Stimulated activated CD8-positive, alpha-beta memory T cell treated with anti-CD3 and anti-CD28 coated beads, Interleukin-15, amount 100 ng/mL, for 48 hours (primary cell): ENCODE results near the gene SART3.
A peak's percentile ranks its signal among the peaks of the same experiment; 100 is the strongest.
"Not testable (repeated sequence)": the region's sequence is repeated elsewhere in the genome, so short reads cannot be mapped to it uniquely, and the experiment has no call there.

Experiments
- DNase-seq, 2 donors: peaks; one replicate each; pipeline ENCODE4 v3.0.0-alpha.2; 2020; ENCODE audit warnings: low read depth in 2 of 2

The SART3 gene

DNA sequence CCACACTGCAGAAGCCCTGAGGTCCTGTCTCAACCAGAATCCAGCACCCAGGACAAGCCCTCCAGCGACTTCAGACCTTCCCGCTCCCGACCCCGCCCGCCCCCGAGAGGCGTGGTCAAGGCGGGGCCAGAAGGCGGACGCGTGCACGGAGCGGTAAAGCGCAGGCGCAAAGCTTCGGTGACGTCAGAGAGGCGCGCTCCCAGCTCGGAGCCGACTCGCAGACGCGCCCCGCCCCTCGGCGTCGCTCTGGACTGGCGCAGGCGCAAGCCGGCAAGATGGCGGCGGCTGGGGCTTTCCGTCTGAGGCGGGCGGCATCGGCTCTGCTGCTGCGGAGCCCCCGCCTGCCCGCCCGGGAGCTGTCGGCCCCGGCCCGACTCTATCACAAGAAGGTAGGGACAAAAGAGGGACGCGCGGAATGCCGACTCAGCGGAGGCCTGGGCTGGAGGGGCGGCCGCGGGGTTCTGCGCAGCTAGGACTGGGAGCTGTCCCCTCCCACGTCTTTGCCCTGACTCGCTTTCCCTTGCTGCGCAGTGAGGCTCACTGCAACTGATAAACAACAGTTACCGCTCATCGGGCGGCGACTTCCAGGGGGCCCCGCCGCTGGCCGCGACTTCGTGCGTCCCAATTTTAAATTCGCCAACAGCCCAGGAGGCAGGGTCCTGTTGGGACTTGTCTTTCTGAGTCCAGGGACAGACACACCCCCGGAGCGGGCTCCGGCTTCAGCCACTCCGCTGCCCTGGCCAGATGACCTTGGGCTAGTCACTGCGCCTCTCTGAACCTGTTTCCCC is 1.6 kb upstream of the SART3 start, which contains the start of gene ISCU:
Gene ISCU (plus strand): TSS at position 249 of the 788 bp plus-strand sequence. CDS start 27 bp downstream, at position 276.
- peak; percentile 98 to 99 for DNase-seq

DNA sequence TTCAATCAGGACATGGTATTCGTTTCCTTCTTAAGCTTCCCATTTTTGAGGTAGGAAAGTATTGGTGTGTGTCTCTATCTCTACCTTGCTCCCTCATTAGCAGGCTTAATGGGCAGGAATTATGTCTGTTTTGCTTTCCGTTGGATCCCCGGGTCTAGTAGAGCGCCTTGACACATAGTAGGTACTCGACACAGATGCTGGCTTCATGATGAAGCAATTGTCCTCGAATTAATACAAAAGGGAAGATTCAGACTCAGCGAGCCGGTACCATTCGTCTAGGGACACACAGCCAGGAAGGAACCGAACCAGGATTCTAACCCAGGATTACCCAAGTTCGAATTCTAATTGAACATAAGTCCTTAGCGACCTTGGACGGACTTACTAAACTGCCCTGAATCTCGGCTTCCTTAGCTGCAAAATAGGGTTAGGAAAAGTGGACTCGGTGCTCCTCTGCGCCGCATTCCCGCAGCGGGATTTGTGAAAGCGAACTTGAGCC is 927 bp upstream of the SART3 start:
- DNase-seq: no peak

DNA sequence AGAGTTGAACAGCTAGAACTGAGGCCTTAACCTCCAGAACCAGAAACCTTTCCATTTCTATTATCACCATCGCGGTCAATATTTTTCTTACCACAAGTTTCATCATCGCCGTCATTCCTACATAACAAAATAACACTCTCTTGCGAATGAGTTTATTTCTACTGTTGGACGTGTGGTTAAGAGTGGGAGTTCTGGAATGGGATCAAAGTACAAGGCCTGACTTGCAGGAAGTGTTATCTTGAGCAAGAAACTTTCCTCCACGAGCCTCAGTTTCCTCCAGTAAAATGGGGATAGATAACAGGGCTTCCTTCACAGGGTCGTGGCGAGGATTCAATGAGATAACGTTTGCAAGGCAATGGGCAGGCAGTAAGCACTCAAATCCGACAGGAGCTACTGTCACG is 652 bp downstream of the SART3 start:
- no peak for DNase-seq

DNA sequence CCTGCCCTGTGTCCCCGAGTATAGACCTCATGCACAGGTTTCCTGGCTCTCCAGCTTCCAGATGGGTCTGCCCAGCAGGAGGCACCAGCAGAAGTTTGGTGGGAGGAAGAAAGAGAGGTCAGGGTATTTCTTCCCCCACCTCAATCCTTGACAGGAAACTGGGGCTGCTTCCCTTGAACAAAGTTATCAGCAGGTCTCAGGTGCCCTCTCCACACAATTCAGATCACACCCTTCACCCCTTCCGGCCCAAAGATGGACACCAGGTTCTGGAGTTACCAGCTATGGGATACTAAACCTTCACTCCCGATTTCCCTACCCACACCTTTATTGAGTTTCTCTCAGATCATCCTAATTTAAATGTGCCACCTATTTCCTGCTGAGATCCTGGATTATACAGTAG is 1.2 kb downstream of the SART3 start:
- DNase-seq: no peak

DNA sequence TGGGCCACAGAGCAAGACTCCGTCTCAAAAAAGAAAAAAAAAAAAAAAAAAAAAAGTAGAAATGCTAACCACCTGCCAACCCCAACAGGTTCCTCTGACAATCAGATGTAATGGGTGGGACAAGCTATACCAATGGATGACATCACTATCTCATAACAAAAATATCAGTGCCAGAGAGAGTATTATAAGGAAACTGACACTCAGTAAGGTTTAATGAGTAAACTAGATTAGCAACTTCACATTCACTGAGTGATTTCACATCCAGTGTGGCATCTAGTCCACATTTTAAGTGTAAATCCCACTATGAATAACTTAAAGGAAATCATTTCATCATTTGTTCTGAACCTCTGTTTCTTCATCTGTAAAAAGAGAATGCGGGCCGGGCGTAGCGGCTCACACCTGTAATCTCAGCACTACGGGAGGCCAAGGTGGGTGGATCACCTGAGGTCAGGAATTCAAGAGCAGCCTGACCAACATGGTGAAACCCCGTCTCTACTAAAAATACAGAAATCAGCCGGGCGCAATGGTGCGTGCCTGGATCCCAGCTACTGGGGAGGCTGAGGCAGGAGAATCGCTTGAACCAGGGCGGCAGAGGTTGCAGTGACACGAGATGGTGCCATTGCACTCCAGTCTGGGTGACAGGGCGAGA is 1.8 kb downstream of the SART3 start:
- DNase-seq: no peak

DNA sequence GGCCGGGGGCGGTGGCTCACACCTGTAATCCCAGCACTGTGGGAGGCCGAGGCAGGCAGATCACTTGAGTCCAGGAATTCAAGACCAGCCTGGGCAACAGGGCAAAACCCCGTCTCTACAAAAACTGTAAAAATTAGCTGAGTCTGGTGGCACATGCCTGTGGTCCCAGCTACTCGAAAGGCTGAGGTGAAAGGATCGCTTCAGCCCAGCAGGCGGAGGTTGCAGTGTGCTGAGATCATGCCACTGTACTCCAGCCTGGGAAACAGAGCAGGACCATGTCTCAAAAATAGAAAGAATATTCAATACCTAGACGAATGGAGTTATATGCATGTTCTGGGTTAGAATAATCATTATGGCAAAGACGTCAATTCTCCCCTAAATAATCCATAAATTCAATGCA is 5.6 kb downstream of the SART3 start:
- not testable (repeated sequence) for DNase-seq

DNA sequence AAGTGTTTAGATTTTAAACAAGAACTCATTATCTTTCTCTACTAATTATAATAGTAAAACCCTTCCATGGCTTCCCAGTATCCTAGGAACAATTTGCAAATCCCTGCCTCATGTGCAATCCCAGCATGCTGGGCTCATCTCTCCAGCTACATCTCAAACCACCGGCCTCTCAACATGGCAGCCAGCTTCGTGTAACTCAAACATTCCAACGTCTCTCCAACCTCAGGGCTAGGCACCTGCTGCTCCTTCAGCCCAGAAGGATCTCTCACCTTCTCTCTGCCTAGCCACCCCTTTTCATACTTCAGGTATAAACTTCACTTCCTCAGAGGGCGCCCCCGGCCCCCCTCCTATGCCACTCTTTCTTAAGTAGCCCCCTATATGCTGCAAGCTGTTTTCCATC is 7.2 kb downstream of the SART3 start:
- no peak for DNase-seq

DNA sequence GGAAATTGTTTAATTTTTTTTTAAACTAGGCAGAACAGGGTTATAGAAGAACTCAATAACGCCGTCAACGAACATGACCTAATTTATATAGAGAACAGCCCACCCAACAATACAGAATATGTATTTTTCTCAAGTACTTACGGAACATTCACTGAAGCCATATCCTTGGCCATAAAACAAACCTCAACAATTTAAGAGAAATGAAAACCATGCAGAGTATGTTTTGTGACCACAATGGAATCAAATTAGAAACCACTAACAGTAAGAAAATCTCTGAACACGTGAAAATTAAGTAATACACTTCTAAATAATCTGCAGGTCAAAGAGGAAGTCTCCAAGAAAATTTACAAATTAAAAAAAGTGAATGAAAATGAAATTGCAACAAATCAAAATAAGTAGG is 9.4 kb downstream of the SART3 start:
- no peak for DNase-seq

DNA sequence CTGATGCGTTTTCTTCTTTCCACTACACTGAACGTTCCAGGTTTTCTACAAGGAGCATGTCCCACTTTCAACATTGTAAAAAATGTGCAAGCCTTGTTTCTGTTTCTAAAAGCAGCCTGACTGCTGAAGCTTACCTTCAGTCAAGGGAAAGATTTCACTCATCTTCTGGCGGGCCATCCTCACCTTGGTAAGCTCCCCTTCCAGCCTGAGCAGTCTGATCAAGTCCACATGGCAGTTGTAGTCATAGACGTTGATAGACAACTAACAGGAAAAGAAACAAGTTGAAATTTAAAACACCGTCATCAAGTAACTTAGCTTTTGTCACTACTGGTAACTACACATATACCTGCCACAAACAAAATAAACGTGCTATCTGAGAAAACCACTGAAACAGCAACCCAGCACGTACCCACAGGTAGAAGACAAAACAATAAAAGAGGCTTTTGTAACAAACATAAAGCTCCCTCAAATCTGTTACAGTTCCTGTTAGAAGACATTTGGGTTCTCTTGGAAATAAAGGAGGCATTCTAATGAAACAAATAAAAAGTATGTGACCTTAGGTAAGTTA is 11.9 kb downstream of the SART3 start:
- no peak for DNase-seq

DNA sequence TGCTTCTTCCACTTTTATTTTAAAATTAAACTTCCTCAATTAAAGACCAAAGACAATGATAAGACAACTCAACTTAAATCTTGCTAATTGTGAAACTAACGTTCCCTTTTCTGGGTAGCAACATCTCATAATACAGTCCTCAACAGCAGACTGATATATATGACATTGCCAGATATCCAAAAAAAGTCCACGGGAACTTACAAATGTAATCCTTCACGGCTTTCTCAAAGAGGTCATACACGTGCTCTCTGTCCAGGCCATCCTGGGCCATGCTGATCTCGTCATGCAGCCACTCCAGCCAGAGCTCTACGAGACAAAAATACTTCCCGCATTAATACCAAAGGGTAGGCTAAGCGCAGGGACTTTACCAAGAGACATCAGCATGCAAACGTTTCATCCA is 13.3 kb downstream of the SART3 start:
- DNase-seq: no peak

DNA sequence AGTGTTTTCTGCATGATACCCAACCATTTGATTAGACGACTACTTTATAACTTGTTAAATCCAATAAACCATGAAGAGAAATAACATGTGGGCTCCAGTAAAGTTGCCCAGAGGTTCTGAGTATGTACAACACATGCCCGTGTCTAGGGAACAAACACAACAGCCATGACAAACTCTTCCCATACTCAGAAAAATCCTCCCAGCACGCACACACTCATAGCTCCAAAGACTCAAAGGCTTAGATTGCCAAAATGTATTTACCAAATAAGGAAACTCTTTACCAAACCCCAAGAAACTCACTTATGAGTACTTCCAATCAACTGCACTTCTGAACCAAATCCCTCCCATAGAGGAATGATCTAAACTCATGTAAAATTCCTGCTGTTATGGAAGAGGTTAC is 17.3 kb downstream of the SART3 start:
- DNase-seq: no peak

DNA sequence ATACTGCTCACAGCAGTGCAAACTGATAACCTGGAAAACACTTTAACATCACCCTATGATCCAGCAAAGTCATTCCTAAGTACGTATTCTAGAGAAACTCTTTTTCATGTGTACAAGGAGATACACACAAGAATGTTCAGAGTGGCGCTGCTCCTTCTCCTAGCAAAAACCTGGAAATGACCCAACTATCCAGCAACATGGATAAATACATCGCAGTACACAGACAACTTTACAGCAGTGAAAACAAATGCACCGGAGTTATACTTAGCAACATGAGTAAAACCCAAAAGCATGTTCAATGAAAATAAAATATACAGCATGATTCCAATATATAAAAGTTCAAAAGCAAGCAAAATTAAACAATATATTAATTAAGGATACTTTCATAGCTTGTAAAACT is 18.7 kb downstream of the SART3 start:
- DNase-seq: no peak

DNA sequence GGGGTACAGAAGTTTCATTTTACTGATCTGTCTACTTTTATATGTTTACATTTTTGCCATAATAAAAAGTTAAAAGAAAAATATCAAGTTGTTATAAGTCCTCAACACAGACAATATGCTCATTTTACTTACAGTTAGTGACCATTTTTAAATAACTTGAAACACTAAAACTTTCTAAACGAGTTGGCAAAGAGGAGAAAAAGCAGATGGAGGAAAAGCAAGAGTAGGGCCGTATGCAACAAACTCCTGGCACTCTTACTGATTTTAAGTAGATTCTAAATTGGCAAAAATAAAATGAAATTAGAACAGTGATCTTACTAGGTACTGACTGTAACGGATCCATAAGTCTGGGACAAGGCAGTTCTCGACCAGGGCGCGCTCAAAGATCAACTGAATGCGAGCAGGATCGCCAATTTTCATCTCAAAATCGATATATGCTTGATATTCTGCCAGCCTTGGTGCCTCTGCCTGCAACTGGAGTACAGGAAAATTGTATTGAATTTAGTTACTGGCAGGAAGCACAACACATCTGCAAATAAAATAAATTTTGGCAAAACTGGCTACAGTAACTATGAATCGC is 22.3 kb downstream of the SART3 start:
- no peak for DNase-seq

DNA sequence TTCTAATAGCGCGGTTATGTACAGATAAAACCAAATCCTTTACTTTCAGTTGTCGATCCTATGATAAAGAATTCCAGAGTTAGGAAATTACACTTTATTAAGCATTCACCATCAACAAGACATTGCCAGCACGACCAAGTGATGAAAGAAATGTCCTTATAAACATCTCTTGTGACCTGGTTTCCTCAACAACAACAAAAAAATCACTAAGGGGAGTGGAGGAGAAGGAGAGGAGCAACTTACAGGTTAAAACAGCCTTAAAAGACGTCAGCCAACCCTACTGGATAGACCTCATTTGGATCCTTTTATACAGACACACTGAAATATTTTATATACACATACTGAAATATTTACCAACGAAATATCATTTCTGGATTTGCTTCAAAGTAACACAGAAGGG is 22.8 kb downstream of the SART3 start:
- DNase-seq: no peak

DNA sequence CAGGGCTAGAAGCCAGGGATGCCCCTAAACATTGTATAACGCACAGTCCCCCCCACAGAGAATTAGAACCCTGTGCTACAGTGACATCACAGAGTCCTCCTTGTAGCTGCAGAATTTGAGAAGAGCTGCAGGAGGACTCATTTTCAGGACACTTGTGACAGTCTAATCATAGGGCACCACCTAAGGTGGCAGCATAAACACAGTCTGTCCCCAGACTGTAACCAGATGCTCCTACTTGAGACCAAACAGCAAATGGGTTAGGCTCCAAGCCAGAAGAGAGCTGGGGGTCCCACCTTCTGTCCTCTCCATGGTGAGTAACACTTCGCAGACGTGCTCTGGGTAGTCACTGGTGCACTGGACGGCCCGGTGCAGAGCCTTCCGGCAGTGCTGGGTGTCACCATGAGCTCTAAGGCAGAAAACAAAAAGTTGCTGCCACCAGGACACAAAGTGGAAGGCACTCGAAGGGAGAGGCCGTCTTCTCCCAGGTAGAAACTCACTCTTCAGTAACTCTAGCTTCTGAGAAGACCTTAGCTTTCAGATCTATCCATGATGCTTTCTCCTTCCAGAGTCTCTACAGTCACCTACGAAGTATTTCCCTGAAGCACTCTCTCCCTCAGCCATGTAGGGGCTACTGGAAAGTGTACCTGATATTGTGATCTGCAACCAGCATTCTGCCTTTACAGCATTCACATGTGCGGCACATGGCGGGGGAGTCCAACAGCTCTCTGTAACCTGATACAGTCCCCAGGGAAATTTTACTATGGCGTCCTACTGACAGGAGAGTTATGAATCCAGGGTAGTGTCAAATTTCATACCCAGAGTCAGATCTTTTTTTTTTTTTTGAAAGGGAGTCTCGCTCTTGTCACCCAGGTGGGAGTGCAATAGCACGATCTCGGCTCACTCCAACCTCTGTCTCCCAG is 28.8 kb downstream of the SART3 start:
- no peak for DNase-seq

DNA sequence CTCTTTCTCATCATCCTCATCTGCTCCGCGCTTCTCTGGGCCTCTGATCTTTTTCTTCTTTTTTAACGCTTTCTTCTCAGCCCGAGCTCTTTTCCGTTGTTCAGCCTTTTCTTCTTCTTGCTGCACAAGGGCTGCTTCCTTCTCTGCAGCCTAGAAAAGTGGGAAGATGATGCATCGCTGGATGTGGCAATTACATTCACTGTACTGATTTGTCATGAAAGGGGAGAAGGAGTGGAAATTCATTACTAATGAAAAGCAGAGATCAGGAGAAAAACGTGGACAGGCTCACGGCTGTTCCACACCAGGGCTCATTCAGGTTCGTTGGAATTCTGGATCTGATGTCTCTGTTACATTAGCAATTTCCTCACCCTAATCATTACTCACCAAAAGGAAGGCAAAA is 30.8 kb downstream of the SART3 start:
- DNase-seq: no peak

DNA sequence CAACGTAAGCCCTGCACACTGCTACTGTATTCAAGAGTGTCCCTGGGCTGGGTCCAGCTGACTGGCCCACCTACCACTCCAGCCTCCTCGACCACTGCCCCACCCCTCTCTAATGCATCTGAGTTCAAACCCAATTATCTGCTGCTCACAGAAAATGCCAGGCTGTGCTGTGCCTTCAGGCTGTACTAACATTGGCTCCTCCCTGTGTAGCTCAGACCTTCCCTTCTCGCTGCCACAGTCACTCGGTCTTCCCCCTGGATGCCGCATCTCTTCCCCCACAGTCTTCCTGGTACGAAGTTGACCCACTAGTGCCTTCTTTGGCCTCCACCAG is 33.8 kb downstream of the SART3 start:
- no peak for DNase-seq

DNA sequence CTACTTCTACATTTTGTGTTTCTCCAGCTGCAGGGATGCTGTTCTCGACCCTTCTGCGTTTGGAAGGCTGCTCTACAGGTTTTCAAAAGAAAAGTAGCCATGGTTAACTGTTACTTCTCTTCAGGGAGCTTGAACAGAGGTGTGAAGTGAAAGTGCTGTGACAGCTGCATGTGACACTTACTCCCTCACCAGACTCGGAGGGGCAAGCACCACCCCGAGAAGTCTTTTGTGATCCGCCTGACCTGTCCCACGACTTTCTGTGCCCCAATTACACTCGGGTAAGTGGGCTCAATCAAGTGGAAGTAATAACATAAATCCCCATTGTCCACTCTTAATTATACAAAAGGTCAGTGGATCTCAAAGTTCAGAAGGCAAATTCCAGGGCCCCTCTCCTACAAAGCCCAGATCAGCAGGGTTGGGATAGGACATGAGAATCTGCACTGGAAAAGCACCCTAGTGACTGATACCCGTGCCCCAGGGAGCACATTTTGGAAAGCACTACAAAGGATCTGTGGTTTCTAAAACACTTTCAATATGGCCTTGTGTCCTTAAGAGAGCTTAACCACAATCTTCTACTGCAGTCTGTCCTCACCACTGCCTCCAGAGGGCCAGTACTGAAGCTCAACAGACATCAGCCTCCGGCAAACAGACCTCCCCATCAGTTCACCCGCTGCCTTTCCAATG is 34.3 kb downstream of the SART3 start:
- DNase-seq: no peak

DNA sequence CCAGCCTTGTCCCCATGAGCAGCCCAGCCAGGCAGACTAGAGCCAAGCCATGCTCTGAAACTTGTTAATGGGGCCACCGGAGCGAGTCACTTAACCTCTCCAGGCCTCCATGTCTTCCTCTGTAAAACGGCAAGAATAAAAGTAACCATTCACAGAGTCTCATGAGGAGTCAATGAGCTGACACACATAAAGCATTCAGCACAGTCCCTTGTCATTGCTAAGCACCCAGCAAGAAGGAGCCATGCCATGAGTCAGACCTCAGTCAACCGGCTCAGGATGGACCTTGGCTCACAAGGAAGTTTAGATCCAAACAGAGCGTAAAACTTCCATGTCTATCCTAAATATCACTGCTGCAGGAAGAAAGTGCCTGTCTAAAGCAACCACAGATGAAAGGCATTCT is 35.3 kb downstream of the SART3 start:
- DNase-seq: no peak

DNA sequence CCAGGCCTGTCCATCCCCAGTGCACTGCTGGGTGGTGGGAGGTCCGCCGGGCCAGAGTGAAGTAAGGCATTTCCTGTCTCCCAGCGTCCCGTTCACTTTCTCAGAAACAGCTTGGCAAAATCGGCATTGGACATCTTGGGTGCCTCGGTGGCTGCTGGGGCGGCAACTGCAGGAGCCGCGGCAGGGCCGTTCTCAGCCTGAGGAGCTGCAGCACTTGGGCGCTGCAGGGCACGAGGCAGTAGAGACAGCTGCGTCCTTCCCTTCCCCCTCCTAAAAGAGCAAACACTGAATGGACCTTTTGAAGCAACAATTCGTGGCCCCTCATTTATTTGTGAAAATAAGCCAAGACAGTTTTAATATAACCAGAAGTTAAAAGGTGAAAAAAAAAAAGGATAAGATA is 37.6 kb downstream of the SART3 start:
- DNase-seq: no peak

DNA sequence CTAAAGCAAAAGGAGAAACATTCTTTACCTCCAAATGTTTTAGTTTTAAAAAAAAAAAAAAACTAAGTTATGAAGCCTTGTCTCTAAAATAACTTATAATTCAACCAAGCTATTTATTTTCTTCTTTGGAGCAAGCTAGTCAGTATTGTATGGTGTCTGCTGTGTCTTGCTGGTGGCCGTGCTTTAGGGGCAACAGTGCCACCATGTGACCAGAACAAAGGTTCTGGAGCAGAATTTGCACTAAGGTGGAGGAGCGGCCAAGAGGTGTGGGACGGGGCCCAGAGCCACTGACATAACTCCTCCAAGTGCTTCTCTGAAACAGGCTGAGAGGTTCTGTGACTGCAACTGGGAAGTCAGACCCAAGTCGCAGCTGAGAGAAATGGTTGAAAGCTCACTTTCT is 41.4 kb downstream of the SART3 start:
- DNase-seq: no peak
